Measurements from ENCODE around the gene PCDH12. TPM values are rescaled to one million over a fixed set of nuclear protein-coding genes. Genes with fewer than 3 reads are reported as not detected.

PCDH12 gene
- total and polyA plus RNA-seq, 2 donors (not counting 3 experiments of a cell fraction or from before 2014, with no cell fraction given) = 6.2 to 20.4 TPM

DNA sequence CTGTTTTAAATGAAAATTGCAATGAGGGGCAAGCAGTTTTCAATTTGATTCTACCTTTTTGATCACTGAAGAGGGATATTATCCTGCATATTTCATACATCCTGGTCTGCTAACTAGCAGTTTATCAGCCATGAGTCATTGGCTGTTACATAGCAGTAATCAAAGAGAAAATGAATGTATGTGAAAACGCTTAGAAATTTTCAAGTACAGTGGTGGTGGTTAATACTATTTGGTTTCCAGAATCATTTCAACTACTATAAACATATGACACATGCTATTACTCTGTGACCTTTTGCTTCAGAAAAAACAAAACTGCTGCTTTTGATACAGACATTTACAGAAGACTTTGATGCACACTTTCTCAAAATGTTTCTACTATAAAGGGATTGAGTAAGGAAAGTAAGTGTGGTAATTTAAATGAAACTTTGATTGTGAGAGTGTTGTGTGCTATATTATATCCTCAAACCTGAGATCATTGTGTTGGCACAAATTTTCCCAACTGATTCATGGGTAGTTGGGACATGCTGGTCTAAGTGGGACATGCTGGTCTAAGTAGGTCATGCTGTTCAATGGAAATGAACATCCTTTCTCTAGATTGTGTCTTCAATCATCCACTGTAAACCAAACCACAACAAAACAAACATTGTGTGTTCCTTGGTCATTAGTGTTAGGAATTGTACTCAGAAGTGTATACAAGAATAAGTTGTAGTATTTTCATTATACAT, 16.0 kb upstream of the PCDH12 start:
- peaks cover 18 to 19% of the 10 kb centered on the region in 2 experiments for H3K36me3 ChIP-seq (ENCODE audit: control insufficient read depth in 2 of 2, extremely low read depth in 1 of 2, insufficient read depth in 2 of 2, low read length in 2 of 2)
- no peaks in the 10 kb centered on the region for H4K20me1 ChIP-seq (replicated peaks; ENCODE audit: control insufficient read depth, extremely low read depth, insufficient read depth, low read length)
- no peaks in the 10 kb centered on the region for H3K9me1 ChIP-seq (replicated peaks; ENCODE audit: control insufficient read depth, extremely low read depth, insufficient read depth, low read length)
- no peak overlapping the region for H3K27ac ChIP-seq (ENCODE audit: insufficient read depth, low read depth, low read length)
- H3K9ac ChIP-seq (replicated peaks; ENCODE audit: extremely low read depth, insufficient read depth, low read length) = no peak overlapping the region
- peak; percentile 4 for FAIRE-seq
- H3K9me3 ChIP-seq (replicated peaks; ENCODE audit: control insufficient read depth, insufficient read depth, low read length) = no peaks in the 10 kb centered on the region
- no peaks in the 10 kb centered on the region for H3K27me3 ChIP-seq (ENCODE audit: control insufficient read depth in 2 of 2, insufficient read depth in 2 of 2, low read length in 2 of 2)
- BruUV-seq (replicated peaks) = no TSS peak
- no peak overlapping the region for H3K4me3 ChIP-seq (replicated peaks in 1 of 3; ENCODE audit: insufficient read depth in 1 of 3, low read depth in 1 of 3, low read length in 3 of 3)
- peaks cover 30% of the 10 kb centered on the region for H3K79me2 ChIP-seq (ENCODE audit: control insufficient read depth, insufficient read depth, low read length)
- no peak for DNase-seq (ENCODE audit: low read depth, low spot score)
- dilution Hi-C loops (cut with MboI; ENCODE audit: extremely low pct_ligation_motif_present, low sequenced_read_pairs) = no loop called here
- TF ChIP-seq FOS (IDR thresholded peaks at IDR 0.05; ENCODE audit: borderline replicate concordance, insufficient read depth, low read length) = peak; percentile 59
- TF ChIP-seq, protein P1, sequence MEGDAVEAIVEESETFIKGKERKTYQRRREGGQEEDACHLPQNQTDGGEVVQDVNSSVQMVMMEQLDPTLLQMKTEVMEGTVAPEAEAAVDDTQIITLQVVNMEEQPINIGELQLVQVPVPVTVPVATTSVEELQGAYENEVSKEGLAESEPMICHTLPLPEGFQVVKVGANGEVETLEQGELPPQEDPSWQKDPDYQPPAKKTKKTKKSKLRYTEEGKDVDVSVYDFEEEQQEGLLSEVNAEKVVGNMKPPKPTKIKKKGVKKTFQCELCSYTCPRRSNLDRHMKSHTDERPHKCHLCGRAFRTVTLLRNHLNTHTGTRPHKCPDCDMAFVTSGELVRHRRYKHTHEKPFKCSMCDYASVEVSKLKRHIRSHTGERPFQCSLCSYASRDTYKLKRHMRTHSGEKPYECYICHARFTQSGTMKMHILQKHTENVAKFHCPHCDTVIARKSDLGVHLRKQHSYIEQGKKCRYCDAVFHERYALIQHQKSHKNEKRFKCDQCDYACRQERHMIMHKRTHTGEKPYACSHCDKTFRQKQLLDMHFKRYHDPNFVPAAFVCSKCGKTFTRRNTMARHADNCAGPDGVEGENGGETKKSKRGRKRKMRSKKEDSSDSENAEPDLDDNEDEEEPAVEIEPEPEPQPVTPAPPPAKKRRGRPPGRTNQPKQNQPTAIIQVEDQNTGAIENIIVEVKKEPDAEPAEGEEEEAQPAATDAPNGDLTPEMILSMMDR (IDR thresholded peaks at IDR 0.05; ENCODE audit: extremely low read depth in 1 of 2, insufficient read depth in 1 of 2, low read depth in 1 of 2, low read length in 2 of 2) = no peak
- ChIA-PET POLR2A (no interaction called here), CTCF (interaction anchor here (1.6 kb wide), 1 partner anchor 282 kb away, joined by 4 read pairs; no protein-coding TSS in a partner anchor)
- no peak overlapping the region for H2AFZ ChIP-seq (ENCODE audit: low read depth, low read length)
- H3K4me2 ChIP-seq (ENCODE audit: insufficient read depth, low read length) = peak overlapping the region; percentile 15
- intact Hi-C loops (cut with micrococcal nuclease) = no loop called here
- H3K4me1 ChIP-seq (ENCODE audit: control insufficient read depth, extremely low read depth, insufficient read depth, low read length) = peaks cover 20% of the 10 kb centered on the region
